Fibroblast of lung (primary cell): Measurements from ENCODE around the gene FAU. TPM values are rescaled to one million over a fixed set of nuclear protein-coding genes. Genes with fewer than 3 reads are reported as not detected.
A peak's percentile ranks its signal among the peaks of the same experiment; 100 is the strongest.
"Not testable (repeated sequence)": the region's sequence is repeated elsewhere in the genome, so short reads cannot be mapped to it uniquely, and the experiment has no call there.

ENCODE experiments used
- DNase-seq, 2 donors: peaks; one replicate each; pipeline versions ENCODE4 v3.0.0 to v3.0.0-alpha.2; 2010; ENCODE audit warnings: low read depth in 2 of 2
- H2AFZ ChIP-seq: 2 replicates; pipeline ENCODE4 v1.5.1; 2012; ENCODE audit warnings: low read length, control low read depth, inconsistent platforms
- H3K27ac ChIP-seq: 2 replicates; pipeline ENCODE4 v1.5.1; 2011; ENCODE audit warnings: low read length, control low read depth; ENCODE audit not compliant: insufficient read depth
- H3K27me3 ChIP-seq: 2 replicates; pipeline ENCODE4 v1.5.1; 2011; ENCODE audit warnings: mild to moderate bottlenecking, low read length; ENCODE audit not compliant: control insufficient read depth, insufficient read depth
- H3K36me3 ChIP-seq: 2 replicates; pipeline ENCODE4 v1.5.1; 2011; ENCODE audit warnings: low read length; ENCODE audit not compliant: control insufficient read depth, insufficient read depth
- H3K4me1 ChIP-seq: 2 replicates; pipeline ENCODE4 v1.5.1; 2011; ENCODE audit warnings: low read length; ENCODE audit not compliant: control insufficient read depth, insufficient read depth; ENCODE audit errors: extremely low read depth
- H3K4me2 ChIP-seq: 2 replicates; pipeline ENCODE4 v1.5.1; 2011; ENCODE audit warnings: low read length, control low read depth; ENCODE audit not compliant: insufficient read depth; ENCODE audit errors: extremely low read depth
- H3K4me3 ChIP-seq, 4 experiments: fragments of 200-600 bp in 1 of 4; sonication (generic) in 1 of 4; replicated peaks in 1 of 4; 2 replicates each; pipeline ENCODE4 v1.5.1; 2011 to 2016; ENCODE audit warnings: low read length in 4 of 4, low read depth in 3 of 4, mild to moderate bottlenecking in 3 of 4, control low read depth in 2 of 4, inconsistent platforms in 1 of 4, mixed read lengths in 1 of 4; ENCODE audit not compliant: insufficient read depth in 1 of 4; ENCODE audit errors: control extremely low read depth in 1 of 4
- H3K79me2 ChIP-seq: 2 replicates; pipeline ENCODE4 v1.5.1; 2012; ENCODE audit warnings: mild to moderate bottlenecking, low read length, inconsistent platforms; ENCODE audit not compliant: control insufficient read depth, insufficient read depth
- H3K9ac ChIP-seq: 2 replicates; pipeline ENCODE4 v1.5.1; 2011; ENCODE audit warnings: mild to moderate bottlenecking, low read length, control low read depth; ENCODE audit not compliant: insufficient read depth
- H3K9me3 ChIP-seq: 2 replicates; pipeline ENCODE4 v1.5.1; 2012; ENCODE audit warnings: low read depth, low read length; ENCODE audit not compliant: control insufficient read depth, insufficient read depth
- H4K20me1 ChIP-seq: 2 replicates; pipeline ENCODE4 v1.5.1; 2011; ENCODE audit warnings: low read length; ENCODE audit not compliant: control insufficient read depth, insufficient read depth; ENCODE audit errors: extremely low read depth
- EZH2 ChIP-seq: IDR thresholded peaks from 2 replicates; pipeline ENCODE4 v1.5.1; 2012; ENCODE audit warnings: low read length, control low read depth, mild to moderate bottlenecking; ENCODE audit errors: missing control alignments
- polyA plus RNA-seq, 2 donors: library from polyadenylated mRNA; depleted of rRNA in 1 of 2; stranded (reverse) in 1 of 2; unstranded in 1 of 2; fragments of >200 nt; gene quantifications; 2 replicates each; pipeline ENCODE4 v1.2.1, GENCODE V29; 2011 to 2012; ENCODE audit warnings: missing spikeins in 1 of 2
- total RNA-seq: library from RNA; depleted of rRNA; stranded (reverse); fragments of >200 nt; gene quantifications from 2 replicates; pipeline ENCODE4 v1.2.1, GENCODE V29; 2014
- TF ChIP-seq, protein P1 (sequence below), 2 donors: IDR thresholded peaks in 1 of 2; conservative IDR thresholded peaks in 1 of 2; 1 replicate in 1 of 2; 2 replicates in 1 of 2; pipeline ENCODE4 v1.5.1; 2011 to 2012; ENCODE audit warnings: low read length in 2 of 2, control low read depth in 1 of 2, inconsistent platforms in 1 of 2, low read depth in 1 of 2, mild to moderate bottlenecking in 1 of 2

FAU gene
- total and polyA plus RNA-seq, 2 donors (not counting 1 experiment from before 2014, with no cell fraction given) = 256 to 336 TPM

GRCh38 chr11:65120831-65121230 lies 1.1 kb downstream of the FAU start:
- H3K9ac ChIP-seq = peak overlapping the region; percentile 95
- no peak for DNase-seq
- H3K27me3 ChIP-seq = no peaks in the 10 kb centered on the region
- H3K27ac ChIP-seq = peak overlapping the region; percentile 94
- H3K4me3 ChIP-seq = peak overlapping the region; percentile 57 to 98 (median 85)
- H4K20me1 ChIP-seq = no peaks in the 10 kb centered on the region
- peaks cover 39% of the 10 kb centered on the region for H3K79me2 ChIP-seq
- peaks cover 15% of the 10 kb centered on the region for H3K36me3 ChIP-seq
- TF ChIP-seq, protein P1, sequence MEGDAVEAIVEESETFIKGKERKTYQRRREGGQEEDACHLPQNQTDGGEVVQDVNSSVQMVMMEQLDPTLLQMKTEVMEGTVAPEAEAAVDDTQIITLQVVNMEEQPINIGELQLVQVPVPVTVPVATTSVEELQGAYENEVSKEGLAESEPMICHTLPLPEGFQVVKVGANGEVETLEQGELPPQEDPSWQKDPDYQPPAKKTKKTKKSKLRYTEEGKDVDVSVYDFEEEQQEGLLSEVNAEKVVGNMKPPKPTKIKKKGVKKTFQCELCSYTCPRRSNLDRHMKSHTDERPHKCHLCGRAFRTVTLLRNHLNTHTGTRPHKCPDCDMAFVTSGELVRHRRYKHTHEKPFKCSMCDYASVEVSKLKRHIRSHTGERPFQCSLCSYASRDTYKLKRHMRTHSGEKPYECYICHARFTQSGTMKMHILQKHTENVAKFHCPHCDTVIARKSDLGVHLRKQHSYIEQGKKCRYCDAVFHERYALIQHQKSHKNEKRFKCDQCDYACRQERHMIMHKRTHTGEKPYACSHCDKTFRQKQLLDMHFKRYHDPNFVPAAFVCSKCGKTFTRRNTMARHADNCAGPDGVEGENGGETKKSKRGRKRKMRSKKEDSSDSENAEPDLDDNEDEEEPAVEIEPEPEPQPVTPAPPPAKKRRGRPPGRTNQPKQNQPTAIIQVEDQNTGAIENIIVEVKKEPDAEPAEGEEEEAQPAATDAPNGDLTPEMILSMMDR (conservative IDR thresholded peaks at IDR 0.05 in 1 of 2, IDR thresholded peaks at IDR 0.05 in 1 of 2; ENCODE audit: low read depth in 1 of 2, low read length in 2 of 2) = no peak
- TF ChIP-seq EZH2 = no peak
- H3K4me1 ChIP-seq = peaks cover 9% of the 10 kb centered on the region
- peak overlapping the region; percentile 96 for H3K4me2 ChIP-seq
- H2AFZ ChIP-seq = no peak overlapping the region
- no peaks in the 10 kb centered on the region for H3K9me3 ChIP-seq

DNA sequence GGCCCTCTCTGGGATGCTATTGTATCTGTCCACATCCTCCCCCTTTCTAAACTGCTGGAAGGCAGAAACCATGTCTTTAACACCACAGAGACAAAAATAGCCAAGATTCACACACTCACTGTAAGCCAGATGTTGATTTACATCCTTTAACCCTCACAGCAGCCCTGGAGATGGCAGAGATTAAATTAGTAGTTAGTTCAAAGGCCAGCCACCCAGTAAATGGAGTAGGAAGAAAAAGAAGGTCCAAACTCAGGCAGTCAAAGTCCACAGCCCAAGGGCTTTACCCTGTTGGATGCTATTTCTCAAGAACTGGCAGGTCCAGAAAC lies 2.3 kb downstream of the FAU start:
- H3K79me2 ChIP-seq = peaks cover 42% of the 10 kb centered on the region
- H3K27ac ChIP-seq = no peak overlapping the region
- TF ChIP-seq, protein P1 (conservative IDR thresholded peaks at IDR 0.05 in 1 of 2, IDR thresholded peaks at IDR 0.05 in 1 of 2; ENCODE audit: low read depth in 1 of 2, low read length in 2 of 2) = no peak
- TF ChIP-seq EZH2 = no peak
- no peak overlapping the region for H3K9ac ChIP-seq
- peaks cover 9% of the 10 kb centered on the region for H3K4me1 ChIP-seq
- no peaks in the 10 kb centered on the region for H3K9me3 ChIP-seq
- H4K20me1 ChIP-seq = no peaks in the 10 kb centered on the region
- H2AFZ ChIP-seq = no peak overlapping the region
- H3K4me2 ChIP-seq = no peak overlapping the region
- no peaks in the 10 kb centered on the region for H3K27me3 ChIP-seq
- H3K36me3 ChIP-seq = peaks cover 15% of the 10 kb centered on the region
- no peak for DNase-seq
- H3K4me3 ChIP-seq = no peak overlapping the region

GRCh38 chr11:65118891-65119669 lies 2.9 kb downstream of the FAU start:
- not testable (repeated sequence) for H3K4me3 ChIP-seq, H3K9ac ChIP-seq, H3K4me1 ChIP-seq, H3K9me3 ChIP-seq, H2AFZ ChIP-seq, DNase-seq, H4K20me1 ChIP-seq, H3K4me2 ChIP-seq, H3K27ac ChIP-seq, H3K27me3 ChIP-seq
- Histone ChIP-seq H3K79me2 (peaks cover 41% of the 10 kb centered on the region), H3K36me3 (peaks cover 15% of the 10 kb centered on the region)
